ENCODE measurements around the gene BMERB1. TPM values are rescaled to one million over a fixed set of nuclear protein-coding genes. Genes with fewer than 3 reads are reported as not detected.

The BMERB1 gene
- total and polyA plus RNA-seq, 7 donors, result 26.6 to 133 (median 41.3) TPM

- TF ChIP-seq, protein P1, sequence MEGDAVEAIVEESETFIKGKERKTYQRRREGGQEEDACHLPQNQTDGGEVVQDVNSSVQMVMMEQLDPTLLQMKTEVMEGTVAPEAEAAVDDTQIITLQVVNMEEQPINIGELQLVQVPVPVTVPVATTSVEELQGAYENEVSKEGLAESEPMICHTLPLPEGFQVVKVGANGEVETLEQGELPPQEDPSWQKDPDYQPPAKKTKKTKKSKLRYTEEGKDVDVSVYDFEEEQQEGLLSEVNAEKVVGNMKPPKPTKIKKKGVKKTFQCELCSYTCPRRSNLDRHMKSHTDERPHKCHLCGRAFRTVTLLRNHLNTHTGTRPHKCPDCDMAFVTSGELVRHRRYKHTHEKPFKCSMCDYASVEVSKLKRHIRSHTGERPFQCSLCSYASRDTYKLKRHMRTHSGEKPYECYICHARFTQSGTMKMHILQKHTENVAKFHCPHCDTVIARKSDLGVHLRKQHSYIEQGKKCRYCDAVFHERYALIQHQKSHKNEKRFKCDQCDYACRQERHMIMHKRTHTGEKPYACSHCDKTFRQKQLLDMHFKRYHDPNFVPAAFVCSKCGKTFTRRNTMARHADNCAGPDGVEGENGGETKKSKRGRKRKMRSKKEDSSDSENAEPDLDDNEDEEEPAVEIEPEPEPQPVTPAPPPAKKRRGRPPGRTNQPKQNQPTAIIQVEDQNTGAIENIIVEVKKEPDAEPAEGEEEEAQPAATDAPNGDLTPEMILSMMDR (IDR thresholded peaks at IDR 0.05), result no peak
- Histone ChIP-seq H3K36me3 (ENCODE audit: insufficient read depth in 1 of 2, low read depth in 1 of 2) (no peaks in the 10 kb centered on the region), H3K27me3 (ENCODE audit: insufficient read depth in 3 of 3, low read length in 2 of 3) (no peaks in the 10 kb centered on the region), H3K4me1 (peaks cover 10% of the 10 kb centered on the region), H3K27ac (no peak overlapping the region), H3K9me3 (no peaks in the 10 kb centered on the region), H3K4me3 (no peak overlapping the region)
- DNase-seq (no peak), ATAC-seq (no peak)
- 96 to 97% (median 96%) methylated on average over 8 of the region's 8 CpGs for WGBS, 3 donors
- intact Hi-C loops (cut with DNase I), result loop anchor here in 1 of 2 donors (2.0 kb wide), 1 partner anchor 19 kb away; no protein-coding TSS in a partner anchor
Measured at GRCh38 chr16:15507959-15508627, 73.7 kb downstream of the BMERB1 start.

DNA sequence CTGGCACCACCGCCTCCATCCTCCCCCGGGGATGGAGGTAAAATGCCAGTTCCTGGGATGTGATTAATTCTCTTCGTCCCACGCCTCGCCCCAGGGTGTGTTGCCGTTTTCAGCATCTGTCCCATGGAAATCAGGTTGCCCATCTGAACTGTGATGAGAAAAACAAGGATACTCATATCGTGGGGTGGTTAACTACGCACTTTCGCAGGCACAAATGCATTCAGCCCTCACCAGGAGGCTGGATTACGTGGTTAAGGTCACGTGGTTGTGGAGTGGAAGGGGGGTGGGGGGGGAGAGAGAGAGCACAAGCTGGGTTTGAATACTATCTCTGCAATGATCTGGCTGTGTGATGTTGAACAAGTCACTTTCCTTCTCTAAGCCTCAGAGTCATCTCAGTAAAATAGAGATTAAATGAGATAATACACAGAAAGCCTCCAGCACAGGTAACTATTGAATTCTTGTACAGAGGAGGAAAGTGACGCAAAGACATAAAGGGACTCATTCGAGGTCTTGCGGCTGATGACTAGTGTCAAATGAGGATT lies 74.7 kb downstream of the BMERB1 start:
- WGBS, 3 donors, result 83 to 88% (median 84%) methylated on average over 14 of the region's 14 CpGs
- H3K4me1 ChIP-seq, result peaks cover 10% of the 10 kb centered on the region
- DNase-seq, result no peak
- no peaks in the 10 kb centered on the region for H3K9me3 ChIP-seq
- intact Hi-C loops (cut with DNase I), result loop anchor here in 1 of 2 donors (2.0 kb wide), 1 partner anchor 20 kb away; no protein-coding TSS in a partner anchor
- H3K27ac ChIP-seq, result no peak overlapping the region
- no peaks in the 10 kb centered on the region for H3K27me3 ChIP-seq (ENCODE audit: insufficient read depth in 3 of 3, low read length in 2 of 3)
- no peak for ATAC-seq
- TF ChIP-seq, protein P1 (IDR thresholded peaks at IDR 0.05), result no peak
- H3K4me3 ChIP-seq, result no peak overlapping the region
- no peaks in the 10 kb centered on the region for H3K36me3 ChIP-seq (ENCODE audit: insufficient read depth in 1 of 2, low read depth in 1 of 2)

DNA sequence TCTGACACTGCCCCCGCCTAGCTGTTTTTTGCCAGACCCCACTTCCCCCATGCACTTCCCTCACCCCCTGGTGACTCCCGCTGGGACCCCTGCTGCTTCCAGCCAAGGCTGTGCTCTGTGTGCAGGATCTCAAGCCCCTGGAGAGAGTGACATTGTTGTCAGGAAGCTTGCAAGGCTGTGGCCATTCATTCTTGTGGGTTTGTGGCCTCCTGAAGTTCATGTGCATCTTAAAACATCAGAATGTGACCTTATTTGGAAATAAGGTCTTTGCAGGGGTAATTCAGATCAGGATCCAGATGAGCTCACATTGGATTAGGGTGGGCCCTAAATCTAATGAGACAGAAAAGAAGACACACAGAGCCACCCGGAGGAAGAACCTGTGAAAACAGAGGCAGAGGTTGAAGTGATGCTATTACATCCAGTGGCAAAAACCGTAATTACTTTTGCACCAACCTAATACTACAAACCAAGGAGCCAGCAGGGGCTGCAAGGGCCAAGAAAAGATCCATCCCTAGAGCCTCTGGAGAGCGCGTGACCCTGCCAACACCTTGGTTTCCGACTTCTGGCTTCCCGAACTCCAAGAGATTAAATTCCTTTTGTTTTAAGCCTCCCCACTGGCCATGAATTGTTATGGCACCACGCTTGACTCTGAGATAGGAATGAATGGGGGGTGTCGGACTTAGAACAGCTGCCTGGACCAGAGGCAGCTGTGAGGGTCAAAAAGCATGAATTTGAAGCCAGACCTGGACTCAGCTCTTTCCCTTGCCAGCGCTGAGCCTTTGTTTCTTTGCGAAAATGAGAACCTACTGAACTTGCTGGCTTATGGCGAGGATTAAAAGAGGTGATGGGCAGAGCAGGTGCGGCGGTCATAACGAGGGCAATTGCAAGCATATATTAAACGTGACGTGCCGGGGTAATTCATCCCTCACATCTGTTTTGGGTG lies 75.5 kb downstream of the BMERB1 start:
- Histone ChIP-seq H3K4me1 (peaks cover 10% of the 10 kb centered on the region), H3K27me3 (ENCODE audit: insufficient read depth in 3 of 3, low read length in 2 of 3) (no peaks in the 10 kb centered on the region), H3K27ac (no peak overlapping the region), H3K36me3 (ENCODE audit: insufficient read depth in 1 of 2, low read depth in 1 of 2) (no peaks in the 10 kb centered on the region), H3K4me3 (no peak overlapping the region), H3K9me3 (no peaks in the 10 kb centered on the region)
- WGBS, 3 donors, result 49 to 63% (median 56%) methylated on average over 19 of the region's 19 CpGs
- intact Hi-C loops (cut with DNase I), result loop anchor here in 1 of 2 donors (2.0 kb wide), 1 partner anchor 21 kb away; no protein-coding TSS in a partner anchor
- ATAC-seq (no peak), DNase-seq (no peak)
- TF ChIP-seq, protein P1 (IDR thresholded peaks at IDR 0.05), result no peak

GRCh38 chr16:15510992-15511391 lies 76.6 kb downstream of the BMERB1 start:
- no peaks in the 10 kb centered on the region for H3K27me3 ChIP-seq (ENCODE audit: insufficient read depth in 3 of 3, low read length in 2 of 3)
- peaks cover 0 to 3% of the 10 kb centered on the region in 2 donors for H3K36me3 ChIP-seq (ENCODE audit: insufficient read depth in 1 of 2, low read depth in 1 of 2)
- 68 to 83% (median 68%) methylated on average over 6 of the region's 6 CpGs for WGBS, 3 donors
- H3K4me3 ChIP-seq, result no peak overlapping the region
- DNase-seq, result no peak
- no peak for ATAC-seq
- H3K9me3 ChIP-seq, result no peaks in the 10 kb centered on the region
- TF ChIP-seq, protein P1 (IDR thresholded peaks at IDR 0.05), result no peak
- peaks cover 10% of the 10 kb centered on the region for H3K4me1 ChIP-seq
- intact Hi-C loops (cut with DNase I), result no loop called here
- H3K27ac ChIP-seq, result no peak overlapping the region
